GM21423 (cell line): ENCODE measurements around the gene SETD1B.
A peak's percentile ranks its signal among the peaks of the same experiment; 100 is the strongest.

ENCODE experiments used
- ATAC-seq: cut with Tn5 transposase; IDR thresholded peaks from one replicate; pipeline ENCODE4 v1.9.1; 2021; ENCODE audit warnings: mild to moderate bottlenecking, moderate library complexity; ENCODE audit not compliant: unreplicated experiment

Gene SETD1B

DNA sequence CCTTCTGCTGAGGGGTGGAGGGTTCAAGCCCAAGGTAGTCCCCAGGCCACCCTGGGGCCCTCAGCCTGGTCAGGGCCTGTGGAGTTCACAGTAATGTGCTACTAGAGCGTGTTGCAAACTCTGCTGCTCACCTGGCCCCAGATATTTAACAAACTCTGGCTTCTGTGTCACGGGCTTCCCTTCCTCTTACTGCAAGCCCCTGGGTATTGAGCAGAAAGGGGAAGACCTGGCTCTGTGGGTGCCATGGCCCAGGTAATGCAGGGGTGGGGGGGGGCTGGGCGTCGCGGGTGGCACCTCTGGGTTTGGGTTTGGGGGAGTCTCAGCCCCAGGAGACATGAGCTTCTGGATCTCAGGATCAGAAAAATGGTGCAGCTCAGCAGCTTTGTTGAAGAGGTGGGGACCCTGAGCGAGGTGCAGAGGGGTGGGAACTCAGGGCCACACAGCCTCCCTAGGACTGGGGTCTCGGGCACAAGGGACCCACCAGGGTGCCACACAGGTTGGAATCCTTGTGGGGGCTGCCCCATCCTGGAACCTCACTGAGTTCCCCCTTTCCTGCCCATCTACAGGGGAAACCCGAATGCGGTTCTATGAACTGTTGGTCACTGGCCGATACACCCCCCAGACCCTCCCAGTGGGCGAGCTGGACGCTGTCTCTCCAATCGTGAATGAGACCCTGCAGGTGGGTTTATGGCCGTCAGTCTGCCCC lies 4.0 kb downstream of the SETD1B start:
- no peak for ATAC-seq

DNA sequence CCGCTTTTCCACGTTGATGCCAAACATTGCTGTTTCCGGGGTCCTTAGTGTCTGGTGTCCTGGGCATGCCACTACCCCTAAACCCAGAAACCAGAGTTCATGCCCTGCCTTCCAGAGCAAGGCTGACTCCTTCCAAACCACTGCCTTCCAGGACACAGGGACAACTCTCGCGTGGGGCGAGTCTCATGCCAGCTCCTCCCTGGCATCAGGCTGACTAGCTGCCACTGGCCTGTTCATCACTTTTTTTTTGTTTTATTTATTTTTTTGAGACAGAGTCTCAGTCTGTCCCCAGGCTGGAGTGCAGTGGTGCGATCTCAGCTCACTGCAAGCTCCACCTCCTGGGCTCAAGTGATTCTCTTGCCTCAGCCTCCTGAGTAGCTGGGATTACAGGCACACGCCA lies 4.8 kb downstream of the SETD1B start:
- ATAC-seq, result no peak

DNA sequence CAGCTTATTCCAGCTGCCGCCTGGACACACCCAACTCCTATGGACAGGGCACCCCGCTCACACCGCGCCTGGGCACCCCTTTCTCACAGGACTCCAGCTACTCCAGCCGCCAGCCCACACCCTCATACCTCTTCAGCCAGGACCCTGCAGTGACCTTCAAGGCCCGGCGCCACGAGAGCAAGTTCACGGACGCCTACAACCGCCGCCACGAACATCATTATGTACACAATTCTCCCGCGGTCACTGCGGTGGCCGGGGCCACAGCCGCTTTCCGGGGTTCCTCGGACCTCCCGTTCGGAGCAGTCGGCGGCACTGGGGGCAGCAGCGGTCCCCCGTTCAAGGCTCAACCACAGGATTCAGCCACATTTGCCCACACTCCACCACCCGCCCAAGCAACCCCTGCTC lies 5.9 kb downstream of the SETD1B start:
- ATAC-seq, result no peak

DNA sequence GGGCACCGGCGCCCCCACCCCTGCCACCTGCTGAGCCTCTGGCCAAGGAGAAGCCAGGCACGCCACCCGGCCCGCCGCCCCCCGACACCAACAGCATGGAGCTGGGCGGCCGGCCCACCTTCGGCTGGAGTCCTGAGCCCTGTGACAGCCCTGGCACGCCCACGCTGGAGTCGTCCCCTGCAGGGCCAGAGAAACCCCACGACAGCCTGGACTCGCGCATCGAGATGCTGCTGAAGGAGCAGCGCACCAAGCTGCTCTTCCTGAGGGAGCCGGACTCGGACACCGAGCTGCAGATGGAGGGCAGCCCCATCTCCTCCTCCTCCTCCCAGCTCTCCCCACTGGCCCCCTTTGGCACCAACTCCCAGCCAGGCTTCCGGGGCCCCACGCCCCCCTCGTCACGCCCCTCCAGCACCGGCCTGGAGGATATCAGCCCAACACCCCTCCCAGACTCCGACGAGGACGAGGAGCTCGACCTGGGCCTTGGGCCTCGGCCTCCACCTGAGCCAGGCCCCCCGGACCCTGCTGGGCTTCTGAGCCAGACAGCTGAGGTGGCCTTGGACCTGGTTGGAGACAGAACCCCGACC lies 6.5 kb downstream of the SETD1B start:
- no peak for ATAC-seq

DNA sequence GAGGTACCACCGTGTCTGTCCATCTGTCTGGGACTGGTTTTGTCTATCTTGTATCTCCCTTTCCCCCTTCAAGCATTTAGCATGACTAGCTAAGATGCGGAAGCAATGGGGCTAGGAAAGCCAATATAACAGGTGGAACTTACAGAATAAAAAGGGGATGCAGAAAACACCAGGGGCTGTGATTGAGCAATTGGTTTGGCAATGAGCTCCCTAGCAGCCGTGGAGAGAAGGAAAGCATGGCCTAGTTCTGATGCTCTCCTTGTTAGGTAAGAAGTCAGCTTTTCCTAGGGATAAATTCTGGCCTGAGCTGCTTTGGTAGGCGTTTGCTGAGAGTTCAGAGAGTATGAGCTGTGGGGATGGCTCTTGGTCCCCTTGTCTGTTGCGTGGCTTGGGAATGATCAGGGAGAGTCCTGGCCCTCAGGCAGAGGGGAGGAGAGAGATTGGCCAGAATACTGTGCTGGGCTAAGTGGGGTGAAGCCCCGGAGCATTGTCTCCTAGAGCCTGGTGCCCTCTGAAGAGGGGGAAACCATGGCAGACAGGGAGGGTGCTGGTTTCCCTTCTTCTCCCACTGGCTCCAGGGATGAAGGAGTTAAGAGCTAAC lies 7.1 kb downstream of the SETD1B start:
- no peak for ATAC-seq

DNA sequence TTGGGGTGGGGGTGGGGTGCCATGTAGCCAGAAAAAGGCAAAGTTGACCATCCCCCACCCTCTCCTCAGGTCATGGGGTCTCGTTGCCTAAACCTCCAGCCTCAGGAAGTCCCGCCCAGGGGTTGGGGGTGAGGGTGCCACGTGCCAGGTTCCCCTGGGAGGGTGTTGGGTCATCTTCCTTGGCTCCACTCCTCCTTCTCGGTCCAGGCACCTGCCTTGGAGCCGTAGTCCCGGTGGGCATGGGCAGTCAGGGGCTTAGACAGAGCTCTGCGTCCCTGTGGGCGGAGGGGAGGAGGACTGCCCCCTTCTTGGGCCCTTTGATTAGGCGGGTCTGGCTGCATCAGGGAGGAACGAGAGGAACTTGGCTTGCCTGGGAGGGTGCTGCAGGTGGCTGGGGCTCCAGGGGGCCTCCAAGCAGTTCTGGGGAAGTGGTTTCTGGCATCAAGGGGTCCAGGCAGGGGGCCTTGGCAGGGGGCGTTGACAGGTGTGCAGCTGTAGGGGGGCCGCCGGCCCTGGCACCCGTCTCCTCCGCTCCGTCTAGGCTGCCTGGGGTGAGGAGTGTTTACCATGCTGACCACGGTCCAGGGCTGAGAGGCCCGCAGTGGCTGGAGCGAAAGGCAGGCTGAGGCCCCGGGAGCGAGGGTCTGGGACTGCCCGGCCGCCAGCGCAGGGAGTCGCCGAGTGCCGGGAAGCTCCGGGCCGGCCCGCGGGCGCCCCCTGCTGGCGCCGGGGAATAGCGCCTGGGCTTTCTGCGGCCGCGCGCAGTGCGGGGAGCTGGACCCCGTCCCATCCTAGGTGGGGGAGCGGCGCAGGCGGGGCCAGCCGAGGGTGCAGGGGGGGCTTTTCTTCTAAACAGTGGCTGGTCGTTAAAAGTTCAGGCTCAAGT lies 7.9 kb downstream of the SETD1B start:
- ATAC-seq, result peak; percentile 52

DNA sequence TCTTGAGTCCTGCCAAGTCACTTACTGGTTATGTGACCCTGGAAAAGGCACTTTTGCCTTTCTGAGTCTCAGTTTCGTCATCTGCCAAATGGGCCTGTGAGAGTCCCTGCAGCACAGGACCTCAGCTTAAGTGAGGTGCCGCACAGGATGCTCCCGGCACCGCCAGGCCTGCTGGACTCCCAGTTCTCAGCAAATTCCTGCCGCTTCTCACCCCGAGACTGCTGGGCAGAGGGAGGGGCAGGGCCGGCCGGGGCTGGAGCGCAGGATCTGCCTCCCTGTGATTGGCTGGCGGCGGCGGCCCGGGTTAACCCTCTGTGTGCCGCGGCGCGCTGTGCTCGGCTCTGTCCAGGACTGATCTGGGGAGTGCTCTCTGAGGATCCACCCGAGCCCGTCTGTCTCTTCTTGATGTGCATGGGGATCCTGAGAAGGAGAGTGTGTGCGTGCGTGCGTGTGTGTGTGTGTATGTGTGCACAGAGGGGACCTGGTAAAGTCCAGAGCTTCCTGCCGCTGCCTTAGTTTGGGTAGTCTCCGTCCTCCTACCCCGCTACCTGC lies 8.6 kb downstream of the SETD1B start:
- ATAC-seq, result no peak

DNA sequence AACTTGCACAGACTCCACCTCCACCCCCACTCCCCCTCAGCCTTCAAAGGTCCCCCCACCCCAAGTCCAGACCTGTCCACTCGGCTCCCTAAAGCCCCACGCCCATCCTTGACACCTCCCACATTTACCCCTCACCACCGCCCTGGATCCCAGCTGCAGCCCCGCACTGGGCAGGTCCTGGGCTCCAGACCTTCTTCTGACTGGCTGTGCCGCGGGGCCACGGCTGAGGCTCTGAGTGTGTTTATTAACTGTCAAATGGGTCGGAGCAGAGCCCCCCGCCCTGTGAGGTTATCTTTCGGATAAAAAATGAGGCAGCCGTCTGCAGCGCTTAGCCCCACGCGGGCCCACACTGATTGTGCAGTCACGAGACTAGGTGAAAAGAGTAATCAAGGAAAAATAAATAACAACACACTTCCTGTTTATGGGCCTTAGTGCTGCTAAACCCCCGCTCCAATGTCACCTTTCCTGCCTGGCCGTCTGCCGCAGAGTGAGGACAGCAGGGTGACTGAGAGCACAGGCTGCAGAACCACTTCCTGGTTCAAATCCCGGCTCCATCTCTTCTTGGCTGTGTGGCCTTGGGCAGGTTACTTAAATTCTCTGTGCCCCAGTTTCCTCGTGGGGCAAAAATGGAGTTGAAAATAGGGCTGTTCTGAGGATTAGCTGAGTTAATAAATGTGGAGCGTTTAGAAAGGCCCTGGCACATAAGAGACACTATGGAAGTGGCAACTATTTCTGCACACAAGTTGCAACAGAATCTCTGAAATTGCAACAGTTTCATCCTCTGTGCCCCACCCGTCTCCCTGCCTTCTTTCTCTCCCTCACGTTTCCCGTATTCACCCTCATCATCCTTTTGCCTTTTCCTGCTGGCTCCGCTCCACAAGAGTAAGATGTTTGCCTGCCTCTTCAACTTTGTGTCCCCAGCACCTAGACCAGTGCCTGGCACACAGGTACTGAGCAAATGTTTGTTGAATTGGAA lies 9.4 kb downstream of the SETD1B start:
- no peak for ATAC-seq

DNA sequence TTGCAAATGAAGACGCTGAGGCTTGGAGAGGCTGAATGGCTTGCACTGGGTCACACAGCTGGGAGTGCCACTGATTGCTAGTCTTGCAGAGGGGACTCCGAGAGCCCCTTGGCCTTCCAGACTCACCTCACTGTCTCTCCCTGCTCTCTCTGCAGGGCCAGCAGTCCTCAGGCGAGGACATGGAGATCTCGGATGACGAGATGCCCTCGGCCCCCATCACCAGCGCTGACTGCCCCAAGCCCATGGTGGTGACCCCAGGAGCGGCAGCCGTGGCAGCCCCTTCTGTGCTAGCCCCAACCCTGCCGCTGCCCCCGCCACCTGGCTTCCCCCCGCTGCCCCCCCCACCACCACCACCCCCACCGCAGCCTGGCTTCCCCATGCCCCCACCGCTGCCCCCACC lies 10.1 kb downstream of the SETD1B start:
- no peak for ATAC-seq

DNA sequence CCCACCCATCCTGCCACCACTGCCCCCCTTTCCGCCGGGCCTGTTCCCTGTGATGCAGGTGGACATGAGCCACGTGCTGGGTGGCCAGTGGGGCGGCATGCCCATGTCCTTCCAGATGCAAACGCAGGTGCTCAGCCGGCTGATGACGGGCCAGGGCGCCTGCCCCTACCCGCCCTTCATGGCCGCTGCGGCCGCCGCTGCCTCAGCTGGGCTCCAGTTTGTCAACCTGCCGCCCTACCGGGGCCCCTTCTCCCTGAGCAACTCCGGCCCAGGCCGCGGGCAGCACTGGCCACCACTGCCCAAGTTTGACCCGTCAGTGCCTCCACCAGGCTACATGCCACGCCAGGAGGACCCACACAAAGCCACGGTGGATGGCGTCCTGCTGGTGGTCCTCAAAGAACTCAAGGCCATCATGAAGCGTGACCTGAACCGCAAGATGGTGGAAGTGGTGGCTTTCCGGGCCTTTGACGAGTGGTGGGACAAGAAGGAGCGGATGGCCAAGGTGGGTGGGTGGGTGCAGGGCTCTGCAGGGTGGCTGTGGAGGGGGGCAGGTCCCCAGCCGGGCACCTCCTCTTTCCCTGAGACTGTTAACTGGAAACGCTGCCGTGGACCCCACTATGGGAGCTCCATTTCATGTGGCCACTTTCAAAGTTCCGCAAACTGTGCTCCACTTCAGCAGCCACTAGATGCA lies 10.8 kb downstream of the SETD1B start:
- ATAC-seq, result no peak

DNA sequence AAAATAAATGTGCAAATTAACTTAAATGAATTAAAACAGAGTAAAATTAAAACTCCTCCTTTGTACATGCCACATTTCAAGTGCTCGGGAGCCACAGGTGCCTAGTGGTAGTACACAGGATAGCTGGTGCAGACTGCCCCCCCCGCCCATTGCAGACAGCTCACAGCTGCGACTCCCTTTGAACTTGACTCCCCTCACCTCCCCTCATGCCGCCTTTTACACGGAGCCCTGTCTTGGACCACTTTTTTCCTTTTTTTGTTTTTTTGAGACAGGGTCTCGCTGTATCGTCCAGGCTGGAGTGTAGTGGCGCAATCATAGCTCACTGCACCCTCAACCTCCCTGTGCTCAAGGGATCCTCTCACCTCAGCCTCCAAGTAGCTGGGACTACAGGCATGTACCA lies 11.5 kb downstream of the SETD1B start:
- no peak for ATAC-seq

DNA sequence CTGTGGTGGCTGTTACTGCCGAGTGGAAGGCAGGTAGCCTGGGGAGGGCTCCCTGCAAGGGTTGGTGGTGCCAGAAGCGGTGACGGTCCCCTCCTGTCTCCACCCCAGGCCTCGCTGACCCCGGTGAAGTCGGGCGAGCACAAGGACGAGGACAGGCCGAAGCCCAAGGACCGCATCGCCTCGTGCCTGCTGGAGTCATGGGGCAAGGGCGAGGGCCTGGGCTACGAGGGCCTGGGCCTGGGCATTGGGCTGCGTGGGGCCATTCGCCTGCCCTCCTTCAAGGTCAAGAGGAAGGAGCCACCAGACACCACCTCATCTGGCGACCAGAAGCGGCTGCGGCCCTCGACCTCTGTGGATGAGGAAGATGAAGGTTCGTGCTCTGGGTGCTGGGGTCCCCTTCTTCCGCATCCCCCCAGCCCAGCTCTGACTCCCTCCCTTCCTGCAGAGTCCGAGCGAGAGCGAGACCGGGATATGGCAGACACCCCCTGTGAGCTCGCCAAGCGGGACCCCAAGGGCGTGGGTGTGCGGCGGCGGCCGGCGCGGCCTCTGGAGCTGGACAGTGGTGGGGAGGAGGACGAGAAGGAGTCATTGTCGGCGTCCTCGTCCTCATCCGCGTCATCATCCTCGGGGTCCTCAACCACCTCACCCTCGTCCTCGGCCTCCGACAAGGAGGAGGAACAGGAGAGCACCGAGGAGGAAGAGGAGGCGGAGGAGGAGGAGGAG lies 13.3 kb downstream of the SETD1B start:
- no peak for ATAC-seq

DNA sequence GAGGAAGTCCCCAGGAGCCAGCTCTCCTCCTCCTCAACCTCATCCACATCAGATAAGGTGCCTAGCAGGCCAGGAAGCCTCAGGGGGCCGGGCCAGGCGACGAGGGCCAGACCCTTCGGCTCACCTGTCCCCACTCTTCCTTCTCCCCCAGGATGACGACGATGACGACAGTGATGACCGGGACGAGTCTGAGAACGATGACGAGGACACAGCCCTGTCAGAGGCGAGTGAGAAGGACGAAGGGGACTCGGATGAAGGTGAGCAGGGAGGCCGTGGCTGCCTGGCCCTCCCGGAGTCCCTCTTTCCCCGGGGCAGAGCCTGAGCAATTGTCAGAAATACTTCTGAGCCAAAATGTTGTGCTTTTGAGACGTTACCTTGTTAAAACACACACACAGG lies 13.8 kb downstream of the SETD1B start:
- ATAC-seq, result no peak

DNA sequence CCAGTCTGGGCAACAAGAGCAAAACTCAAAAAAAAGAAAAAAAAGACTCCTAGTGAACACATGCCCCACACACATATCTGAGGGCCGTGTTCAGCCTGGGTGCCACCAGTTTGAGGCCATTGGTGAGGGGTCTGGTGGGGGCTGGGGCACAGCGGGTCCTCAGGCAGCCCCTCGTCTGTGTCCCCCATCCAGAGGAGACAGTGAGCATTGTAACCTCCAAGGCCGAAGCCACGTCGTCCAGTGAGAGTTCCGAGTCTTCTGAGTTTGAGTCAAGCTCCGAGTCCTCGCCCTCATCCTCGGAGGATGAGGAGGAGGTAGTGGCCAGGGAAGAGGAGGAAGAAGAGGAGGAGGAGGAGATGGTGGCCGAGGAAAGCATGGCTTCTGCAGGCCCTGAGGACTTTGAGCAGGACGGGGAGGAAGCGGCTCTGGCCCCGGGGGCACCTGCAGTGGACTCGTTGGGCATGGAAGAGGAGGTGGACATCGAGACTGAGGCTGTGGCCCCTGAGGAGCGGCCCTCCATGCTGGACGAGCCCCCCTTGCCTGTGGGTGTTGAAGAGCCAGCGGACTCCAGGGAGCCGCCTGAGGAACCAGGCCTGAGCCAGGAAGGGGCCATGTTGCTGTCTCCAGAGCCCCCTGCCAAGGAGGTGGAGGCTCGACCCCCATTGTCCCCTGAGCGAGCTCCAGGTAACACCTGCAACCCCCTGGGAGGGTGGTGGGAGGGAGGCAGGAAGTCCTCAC lies 15.6 kb downstream of the SETD1B start:
- ATAC-seq, result no peak

DNA sequence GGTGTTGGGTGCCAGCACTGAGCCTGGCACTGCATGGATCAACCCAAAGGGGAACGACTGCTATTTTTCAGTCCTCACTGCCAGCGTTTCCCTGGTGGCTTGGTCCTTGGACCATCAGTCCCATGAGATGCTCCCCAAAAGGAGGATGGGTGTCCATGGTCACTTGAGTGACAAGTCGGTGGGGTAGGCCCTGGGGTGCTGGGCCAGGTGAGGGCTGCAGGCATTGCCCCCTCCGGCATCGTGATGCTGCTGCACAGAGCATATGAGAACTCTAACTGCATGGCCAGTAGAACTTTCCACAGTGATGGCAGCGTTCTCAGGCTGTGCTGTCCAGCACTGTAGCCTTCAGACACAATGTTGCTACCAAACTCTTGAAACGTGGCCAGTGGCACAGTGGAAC lies 16.2 kb downstream of the SETD1B start:
- no peak for ATAC-seq

DNA sequence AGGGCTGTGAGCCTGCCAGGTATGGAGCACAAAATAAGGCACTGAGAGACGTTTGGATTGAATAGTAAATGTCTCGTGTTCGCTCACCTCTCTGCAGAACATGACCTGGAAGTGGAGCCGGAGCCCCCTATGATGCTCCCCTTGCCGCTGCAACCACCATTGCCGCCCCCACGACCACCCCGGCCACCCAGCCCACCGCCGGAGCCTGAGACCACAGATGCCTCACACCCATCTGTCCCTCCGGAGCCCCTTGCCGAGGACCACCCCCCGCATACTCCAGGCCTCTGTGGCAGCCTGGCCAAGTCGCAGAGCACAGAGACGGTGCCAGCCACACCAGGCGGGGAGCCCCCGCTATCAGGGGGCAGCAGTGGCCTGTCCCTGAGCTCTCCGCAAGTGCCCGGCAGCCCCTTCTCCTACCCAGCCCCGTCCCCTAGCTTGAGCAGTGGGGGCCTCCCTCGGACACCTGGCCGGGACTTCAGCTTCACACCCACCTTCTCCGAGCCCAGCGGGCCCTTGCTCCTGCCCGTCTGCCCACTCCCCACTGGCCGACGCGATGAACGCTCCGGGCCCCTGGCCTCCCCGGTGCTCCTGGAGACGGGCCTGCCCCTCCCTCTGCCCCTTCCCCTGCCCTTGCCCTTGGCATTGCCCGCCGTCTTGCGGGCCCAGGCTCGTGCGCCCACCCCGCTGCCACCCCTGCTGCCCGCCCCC lies 18.7 kb downstream of the SETD1B start:
- no peak for ATAC-seq

DNA sequence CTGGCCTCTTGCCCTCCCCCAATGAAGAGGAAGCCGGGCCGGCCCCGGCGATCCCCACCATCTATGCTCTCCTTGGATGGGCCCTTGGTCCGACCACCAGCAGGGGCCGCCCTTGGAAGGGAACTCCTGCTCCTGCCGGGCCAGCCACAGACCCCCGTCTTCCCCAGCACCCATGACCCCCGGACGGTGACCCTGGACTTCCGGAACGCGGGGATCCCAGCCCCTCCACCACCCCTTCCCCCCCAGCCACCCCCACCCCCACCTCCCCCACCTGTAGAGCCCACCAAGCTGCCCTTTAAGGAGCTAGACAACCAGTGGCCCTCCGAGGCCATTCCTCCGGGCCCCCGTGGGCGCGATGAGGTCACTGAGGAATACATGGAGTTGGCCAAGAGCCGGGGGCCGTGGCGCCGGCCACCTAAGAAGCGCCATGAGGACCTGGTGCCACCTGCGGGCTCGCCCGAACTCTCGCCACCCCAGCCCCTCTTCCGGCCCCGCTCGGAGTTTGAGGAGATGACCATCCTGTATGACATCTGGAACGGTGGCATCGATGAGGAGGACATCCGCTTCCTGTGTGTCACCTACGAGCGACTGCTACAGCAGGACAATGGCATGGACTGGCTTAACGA lies 19.4 kb downstream of the SETD1B start:
- ATAC-seq, result no peak
